OCI-LY7 (cell line): ENCODE results near the gene PARD6G.

Experiments used
- CTCF ChIP-seq: fragments of 200-600 bp; sonication (generic); conservative IDR thresholded peaks from 2 replicates; pipeline ENCODE4 v1.5.1; 2014; ENCODE audit warnings: mild to moderate bottlenecking, antibody characterized with exemption, low read length, moderate library complexity, mixed read lengths
- EZH2phosphoT487 ChIP-seq: fragments of 200-600 bp; sonication (generic); IDR thresholded peaks from 2 replicates; pipeline ENCODE4 v1.6.1; 2018; ENCODE audit warnings: low read depth, borderline replicate concordance, mild to moderate bottlenecking, mixed run types, antibody characterized with exemption, low read length, moderate library complexity, mixed read lengths

- TF ChIP-seq CTCF (no peak), EZH2phosphoT487 (no peak)
These were observed 70.8 kb downstream of the PARD6G start for GRCh38 chr18:80176334-80177073.
